ENCODE measurements around the gene GSPT2.
A peak's percentile ranks its signal among the peaks of the same experiment; 100 is the strongest.
"Not testable (repeated sequence)": the region's sequence is repeated elsewhere in the genome, so short reads cannot be mapped to it uniquely, and the experiment has no call there.

Gene GSPT2

GRCh38 chrX:51743179-51743957, at the start of gene GSPT2:
TSS of gene GSPT2 (plus strand) at chrX:51743442. CDS start at chrX:51743627, 185 bp downstream.
- DNase-seq, result peak; percentile 80

DNA sequence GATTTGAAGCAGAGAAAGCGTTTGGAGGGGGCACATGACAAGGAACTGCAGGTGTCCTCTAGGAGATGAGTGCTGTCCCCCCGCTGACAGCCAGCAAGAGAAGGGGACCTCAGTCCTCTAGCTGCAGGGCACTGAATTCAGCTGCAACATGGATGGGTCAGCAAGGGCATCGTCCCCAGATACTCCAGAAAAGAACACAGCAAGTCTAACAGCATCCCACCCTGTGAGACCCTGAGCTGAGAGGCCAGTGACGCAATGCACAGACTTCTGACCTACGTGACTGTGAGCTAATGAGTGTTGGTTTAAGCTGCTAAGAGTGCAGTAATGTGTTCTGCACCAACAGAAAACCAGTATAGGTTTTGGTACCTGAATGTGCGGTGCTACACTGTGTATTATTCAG, 49.0 kb upstream of the GSPT2 start:
- DNase-seq, result no peak

DNA sequence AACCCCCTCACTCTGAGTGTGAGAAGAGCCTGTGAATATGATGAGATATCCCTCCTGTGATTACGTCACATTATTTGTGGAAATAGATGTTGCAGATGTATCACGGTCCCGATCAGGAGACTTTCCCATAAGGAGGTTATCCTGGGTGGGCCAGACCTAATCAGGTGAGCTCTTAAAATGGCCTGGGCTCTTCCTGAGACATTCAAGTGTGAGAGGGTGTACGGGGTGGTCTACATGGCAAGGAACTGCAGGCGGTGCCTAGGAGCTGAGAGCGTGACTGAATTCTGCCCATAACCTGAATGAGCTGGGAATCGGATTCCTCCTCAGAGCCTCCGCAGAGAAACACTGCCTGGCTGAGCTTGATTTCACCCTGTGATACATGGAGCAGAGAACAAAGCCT, 45.8 kb upstream of the GSPT2 start:
- no peak for DNase-seq

GRCh38 chrX:51710277-51711164, 32.7 kb upstream of the GSPT2 start, which contains the start of gene CENPVL1:
TSS of gene CENPVL1 (plus strand) at chrX:51710512. CDS start at chrX:51710512, 0 bp downstream.
- not testable (repeated sequence) for DNase-seq

DNA sequence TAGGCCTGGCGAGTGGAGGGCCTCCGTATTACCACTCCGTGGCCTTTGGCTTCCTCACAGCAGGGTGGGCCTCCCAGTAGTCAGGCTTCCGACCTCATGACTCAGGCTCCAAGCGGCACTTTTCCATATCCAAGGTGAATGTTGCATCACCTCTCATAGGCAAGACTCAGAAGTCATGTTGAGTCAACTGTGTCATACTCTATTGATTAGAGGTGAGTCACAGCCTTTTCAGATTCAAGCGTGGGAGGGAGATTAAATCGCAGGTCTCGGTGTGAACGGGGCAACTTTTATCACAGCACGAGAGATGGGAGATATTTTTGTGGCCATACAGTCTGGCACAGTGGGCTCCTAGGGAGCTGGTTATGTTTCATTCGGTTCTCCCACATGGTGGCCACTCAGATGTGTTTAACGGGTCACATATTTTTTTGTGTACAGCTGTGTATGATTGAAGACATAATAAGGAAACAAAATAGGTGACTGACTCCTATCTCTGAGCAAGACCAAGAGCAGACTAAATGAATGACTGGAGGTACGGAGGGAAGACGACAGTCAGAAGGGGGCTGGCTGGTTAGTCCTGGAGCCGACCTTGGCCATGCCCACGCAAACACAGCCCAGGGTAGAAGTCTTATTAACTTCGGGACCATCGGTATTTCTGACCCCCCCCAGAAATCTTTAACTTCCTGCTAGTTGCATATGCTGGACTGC, 30.1 kb upstream of the GSPT2 start:
- DNase-seq, result not testable (repeated sequence)

GRCh38 chrX:51728202-51728601, 15.0 kb upstream of the GSPT2 start:
- no peak for DNase-seq

DNA sequence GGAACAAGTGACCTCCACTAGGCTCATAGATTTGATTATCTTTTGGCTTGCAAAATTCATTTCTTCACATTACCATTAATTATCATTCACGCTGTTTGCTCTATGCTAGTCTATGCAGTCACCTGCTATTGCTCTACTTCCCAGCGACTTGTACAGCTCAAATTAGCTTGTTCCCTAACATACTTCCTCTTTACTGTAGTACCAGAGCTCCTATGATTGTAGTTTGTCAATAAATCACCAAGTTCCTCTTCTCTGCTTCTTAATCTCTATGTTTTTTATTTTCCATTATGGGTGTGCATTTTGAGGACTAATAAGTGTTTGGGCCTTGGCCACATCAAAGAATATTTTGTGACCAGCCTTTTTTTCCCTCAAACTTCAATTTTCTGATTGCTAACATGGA, 6.2 kb upstream of the GSPT2 start:
- peak; percentile 8 for DNase-seq

- DNase-seq, result no peak
These were observed 656 bp upstream of the GSPT2 start for GRCh38 chrX:51742586-51742985.

GRCh38 chrX:51747671-51748070, 4.4 kb downstream of the GSPT2 start:
- DNase-seq, result no peak

GRCh38 chrX:51759055-51759839, 16.0 kb downstream of the GSPT2 start:
- no peak for DNase-seq

GRCh38 chrX:51760657-51761056, 17.4 kb downstream of the GSPT2 start:
- DNase-seq, result no peak

DNA sequence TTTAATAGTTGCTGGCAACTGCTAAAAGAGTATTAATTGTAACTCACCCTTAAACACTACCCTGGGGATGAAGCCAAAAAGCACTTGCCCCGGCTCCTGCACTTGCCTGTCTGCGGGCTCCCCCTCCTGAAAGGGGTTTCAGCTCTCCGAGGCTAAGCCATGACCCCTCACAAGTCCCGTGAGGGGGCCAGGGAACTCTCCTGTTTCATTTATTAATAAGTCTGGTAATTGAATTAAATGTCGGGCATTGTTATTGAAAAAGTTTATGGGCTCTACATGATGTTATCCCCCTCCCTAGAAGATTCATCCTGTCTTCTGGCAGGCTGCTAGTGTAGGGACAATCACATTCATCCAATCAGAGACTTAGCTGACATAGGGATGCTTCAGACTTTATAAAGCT, 23.3 kb downstream of the GSPT2 start:
- DNase-seq, result no peak

DNA sequence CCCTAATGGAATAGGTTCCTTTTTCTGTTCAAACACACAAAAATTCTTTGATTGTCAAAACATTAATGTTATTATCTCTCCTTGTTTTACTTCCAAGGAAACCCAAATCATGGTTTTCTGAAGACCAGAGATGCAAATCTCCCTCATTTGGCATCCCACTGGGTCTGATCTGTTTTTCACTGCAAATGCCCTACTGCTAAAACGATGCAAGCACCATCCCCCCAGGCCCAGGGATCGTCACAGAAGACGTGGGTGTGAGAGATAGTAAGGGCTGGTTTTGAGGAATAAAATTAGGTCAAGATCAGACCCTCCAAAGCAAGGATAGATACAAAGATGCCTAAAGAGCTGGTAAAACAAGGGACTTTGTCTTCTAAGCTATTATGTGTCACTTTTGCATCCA, 33.6 kb downstream of the GSPT2 start:
- DNase-seq, result no peak

DNA sequence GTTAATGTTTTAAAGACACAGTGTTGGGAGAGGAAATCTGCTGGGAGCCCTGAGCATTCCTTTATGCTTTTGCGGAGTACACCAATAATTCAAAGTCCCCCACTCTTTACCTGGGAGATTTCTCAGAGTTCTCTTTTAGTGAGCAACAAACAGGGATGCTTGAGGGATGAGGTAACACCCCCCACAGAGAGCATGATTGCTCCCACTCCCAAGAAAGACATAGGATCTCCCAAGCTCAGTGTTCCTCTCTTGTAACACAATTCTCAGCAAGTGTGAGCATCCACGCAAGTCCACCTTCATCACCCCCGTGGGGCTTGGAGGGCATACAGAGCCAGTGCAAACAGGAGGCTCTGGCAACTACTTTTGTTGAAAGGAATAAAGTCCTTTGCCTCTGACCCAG, 36.1 kb downstream of the GSPT2 start:
- DNase-seq, result no peak

- DNase-seq, result no peak
These were observed 51.9 kb downstream of the GSPT2 start for GRCh38 chrX:51795136-51795535.
